GM12892 (cell line): ENCODE results near the gene FOXD4.
"Not testable (repeated sequence)": the region's sequence is repeated elsewhere in the genome, so short reads cannot be mapped to it uniquely, and the experiment has no call there.

ENCODE experiments used
- POLR2A ChIP-seq: IDR thresholded peaks from 2 replicates; pipeline ENCODE4 v1.6.1; 2011; ENCODE audit warnings: low read depth, low read length, control low read depth
- POLR2AphosphoS5 ChIP-seq: IDR thresholded peaks from 2 replicates; pipeline ENCODE4 v1.6.1; 2011; ENCODE audit warnings: low read depth, low read length, control low read depth
- TAF1 ChIP-seq: IDR thresholded peaks from 2 replicates; pipeline ENCODE4 v1.6.1; 2011; ENCODE audit warnings: low read depth, mild to moderate bottlenecking, control low read depth, low read length, borderline replicate concordance

DNA sequence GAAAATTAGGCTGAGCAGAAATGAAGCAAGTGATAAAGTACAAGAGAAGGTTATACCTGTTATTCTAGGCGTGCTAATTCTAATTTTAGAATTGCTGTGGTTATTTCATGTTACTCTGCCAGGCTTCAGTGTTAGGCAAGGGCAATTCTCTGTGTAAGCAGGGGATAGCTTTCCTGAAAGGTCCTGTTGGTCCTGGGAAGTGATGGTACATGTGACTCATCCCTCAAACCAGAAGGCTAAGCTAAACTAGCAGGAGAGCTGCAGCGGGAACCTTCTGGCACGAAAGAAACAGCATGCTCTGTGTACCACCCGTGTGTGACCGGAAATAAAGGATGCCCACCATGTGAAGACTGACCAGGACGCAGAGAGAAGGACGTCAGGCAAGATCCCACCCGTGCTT, 8.7 kb downstream of the FOXD4 start:
- TF ChIP-seq POLR2AphosphoS5, TAF1, POLR2A: not testable (repeated sequence)
